CD4-positive, CD25-positive, alpha-beta regulatory T cell (primary cell): Measurements from ENCODE around the gene LRRC1. TPM values are rescaled to one million over a fixed set of nuclear protein-coding genes. Genes with fewer than 3 reads are reported as not detected.

ENCODE experiments used
- ATAC-seq, 2 donors: fragments of 150-1000 bp; cut with Tn5 transposase; one replicate each; pipeline ENCODE4 v1.10.0; 2021; ENCODE audit warnings: low read depth in 2 of 2, moderate number of reproducible peaks in 2 of 2, moderate library complexity in 1 of 2
- DNase-seq, 3 donors: peaks; one replicate each; pipeline versions ENCODE4 v3.0.0 to v3.0.0-alpha.2; 2012 to 2022; ENCODE audit warnings: mixed read lengths in 1 of 3
- H3K27ac ChIP-seq: one replicate; pipeline ENCODE4 v1.7.0; 2013; ENCODE audit warnings: mild to moderate bottlenecking, low read length; ENCODE audit not compliant: insufficient read depth, poor library complexity, severe bottlenecking
- H3K27me3 ChIP-seq: one replicate; pipeline ENCODE4 v1.7.0; 2013; ENCODE audit warnings: low read length; ENCODE audit not compliant: control insufficient read depth, insufficient read depth
- H3K36me3 ChIP-seq: one replicate; pipeline ENCODE4 v1.7.0; 2013; ENCODE audit warnings: mild to moderate bottlenecking, low read length, moderate library complexity; ENCODE audit not compliant: control insufficient read depth, insufficient read depth
- H3K4me1 ChIP-seq: 2 replicates; pipeline ENCODE4 v1.7.0; 2013; ENCODE audit warnings: mild to moderate bottlenecking, low read length; ENCODE audit not compliant: insufficient read depth, control insufficient read depth, poor library complexity, severe bottlenecking
- H3K4me3 ChIP-seq: one replicate; pipeline ENCODE4 v1.7.0; 2013; ENCODE audit warnings: low read depth, mild to moderate bottlenecking, low read length, moderate library complexity
- H3K9me3 ChIP-seq, 2 experiments: 1 replicate in 1 of 2; 2 replicates in 1 of 2; pipeline ENCODE4 v1.7.0; 2013; ENCODE audit warnings: low read length in 2 of 2, mild to moderate bottlenecking in 1 of 2, moderate library complexity in 1 of 2; ENCODE audit not compliant: control insufficient read depth in 2 of 2
- H3K27ac Mint-ChIP-seq, 3 donors: one replicate each; pipeline ENCODE4 v1.8.0; 2020 to 2022; ENCODE audit warnings: mild to moderate bottlenecking in 3 of 3, mixed read lengths in 3 of 3, moderate library complexity in 2 of 3
- H3K27me3 Mint-ChIP-seq: one replicate; pipeline ENCODE4 v1.8.0; 2022; ENCODE audit warnings: mild to moderate bottlenecking, mixed read lengths
- H3K36me3 Mint-ChIP-seq: one replicate; pipeline ENCODE4 v1.8.0; 2020; ENCODE audit warnings: mixed read lengths
- H3K4me1 Mint-ChIP-seq, 4 donors: one replicate each; pipeline ENCODE4 v1.8.0; 2020 to 2022; ENCODE audit warnings: mixed read lengths in 4 of 4, mild to moderate bottlenecking in 1 of 4
- H3K4me3 Mint-ChIP-seq, 4 donors: one replicate each; pipeline ENCODE4 v1.8.0; 2020 to 2022; ENCODE audit warnings: mild to moderate bottlenecking in 4 of 4, mixed read lengths in 4 of 4, moderate library complexity in 3 of 4
- H3K9me3 Mint-ChIP-seq, 7 donors: one replicate each; pipeline ENCODE4 v1.8.0; 2020 to 2022; ENCODE audit warnings: mixed read lengths in 7 of 7, mild to moderate bottlenecking in 3 of 7, moderate library complexity in 2 of 7
- polyA plus RNA-seq, 4 donors: library from polyadenylated mRNA; unstranded; fragments of 300-500 nt; fragmentation: Illumina TruSeq; gene quantifications; one replicate each; pipeline ENCODE4 v1.2.3, GENCODE V29; 2021
- total RNA-seq: library from RNA; stranded (reverse); gene quantifications from one replicate; pipeline ENCODE4 v1.2.3, GENCODE V29; 2022

LRRC1 gene
- total and polyA plus RNA-seq, 5 donors from 2014 or later = 0.37 to 1.4 (median 1.0) TPM

DNA sequence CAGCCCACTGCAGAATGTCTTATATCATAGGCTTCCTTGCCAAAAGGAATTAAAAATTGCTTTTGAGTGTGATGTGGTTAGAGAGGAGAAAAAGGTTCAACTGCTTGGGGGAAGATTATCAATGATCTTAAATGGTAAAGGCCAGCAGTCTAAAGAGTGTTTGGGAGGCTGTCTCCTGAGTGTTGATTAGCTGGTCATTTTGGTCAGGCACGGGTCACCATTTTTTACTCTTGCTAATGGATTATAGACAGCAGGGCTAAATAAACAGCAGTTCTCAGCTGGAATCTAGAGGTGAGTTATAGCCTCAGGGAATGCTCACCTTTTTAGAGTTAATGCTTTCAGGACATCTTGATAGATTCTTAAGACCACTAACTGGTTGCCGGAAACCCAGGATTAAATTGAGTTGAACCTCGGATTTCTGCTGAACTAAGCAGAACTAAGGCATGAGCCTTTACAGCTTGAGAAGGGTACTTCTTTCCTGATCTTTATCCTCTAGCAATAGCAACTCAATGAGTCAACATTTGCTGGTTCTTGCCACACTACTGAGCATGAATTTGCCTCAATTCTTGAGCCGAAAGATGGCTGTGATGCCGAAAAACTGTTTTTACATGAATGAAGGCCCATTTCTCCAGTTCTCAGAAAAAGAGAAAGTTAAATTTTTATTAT, 120.4 kb downstream of the LRRC1 start:
- H3K27ac ChIP-seq = no peak overlapping the region
- peaks cover 7% of the 10 kb centered on the region for H3K36me3 Mint-ChIP-seq
- H3K4me1 ChIP-seq = no peaks in the 10 kb centered on the region
- no peaks in the 10 kb centered on the region for H3K36me3 ChIP-seq
- H3K4me3 ChIP-seq = no peak overlapping the region
- no peaks in the 10 kb centered on the region for H3K4me1 Mint-ChIP-seq
- ATAC-seq (no peak), DNase-seq (no peak)
- no peaks in the 10 kb centered on the region for H3K27me3 Mint-ChIP-seq
- peaks cover 0 to 3% (median 0%) of the 10 kb centered on the region in 7 donors for H3K9me3 Mint-ChIP-seq
- H3K27ac Mint-ChIP-seq = no peak overlapping the region
- H3K4me3 Mint-ChIP-seq = no peak overlapping the region
- H3K9me3 ChIP-seq = no peaks in the 10 kb centered on the region
- no peaks in the 10 kb centered on the region for H3K27me3 ChIP-seq

DNA sequence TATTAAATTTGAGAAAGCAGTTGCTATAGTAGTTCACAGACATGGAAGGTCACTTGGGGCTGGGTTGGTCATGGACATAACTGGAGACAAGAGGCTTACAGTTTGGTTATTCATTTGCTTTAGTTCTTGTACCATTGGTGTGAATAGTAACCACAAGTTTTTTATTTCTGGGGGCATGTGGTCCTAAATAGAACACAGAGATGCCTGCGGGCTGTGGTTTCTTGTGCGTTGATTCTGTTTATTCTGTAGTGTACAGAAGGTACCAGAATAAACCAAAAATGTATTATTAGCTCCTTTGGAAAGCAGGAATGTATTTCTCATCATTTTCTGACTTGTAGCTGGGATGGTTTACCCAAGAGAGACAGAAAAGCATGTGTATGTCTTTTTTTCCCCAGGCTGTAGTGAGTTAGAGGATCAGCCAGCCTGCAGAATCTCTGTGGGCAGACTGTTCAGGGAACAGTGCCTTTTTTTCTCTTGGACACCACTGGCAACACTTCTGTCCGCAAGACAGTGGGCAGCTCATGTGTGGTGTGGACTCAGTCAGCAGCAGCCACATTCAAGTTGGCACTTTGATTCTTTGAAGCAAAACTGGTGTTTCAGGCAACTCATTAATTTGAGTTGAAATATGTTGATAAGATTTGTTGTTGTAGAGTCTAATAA, 122.1 kb downstream of the LRRC1 start:
- H3K27me3 Mint-ChIP-seq = no peaks in the 10 kb centered on the region
- no peak overlapping the region for H3K27ac ChIP-seq
- no peak overlapping the region for H3K4me3 ChIP-seq
- H3K27me3 ChIP-seq = no peaks in the 10 kb centered on the region
- ATAC-seq = no peak
- H3K9me3 ChIP-seq = no peaks in the 10 kb centered on the region
- H3K4me1 ChIP-seq = no peaks in the 10 kb centered on the region
- no peaks in the 10 kb centered on the region for H3K4me1 Mint-ChIP-seq
- H3K36me3 ChIP-seq = peaks cover 2% of the 10 kb centered on the region
- no peak overlapping the region for H3K27ac Mint-ChIP-seq
- no peaks in the 10 kb centered on the region for H3K9me3 Mint-ChIP-seq
- DNase-seq = no peak
- H3K36me3 Mint-ChIP-seq = peaks cover 7% of the 10 kb centered on the region
- H3K4me3 Mint-ChIP-seq = no peak overlapping the region

DNA sequence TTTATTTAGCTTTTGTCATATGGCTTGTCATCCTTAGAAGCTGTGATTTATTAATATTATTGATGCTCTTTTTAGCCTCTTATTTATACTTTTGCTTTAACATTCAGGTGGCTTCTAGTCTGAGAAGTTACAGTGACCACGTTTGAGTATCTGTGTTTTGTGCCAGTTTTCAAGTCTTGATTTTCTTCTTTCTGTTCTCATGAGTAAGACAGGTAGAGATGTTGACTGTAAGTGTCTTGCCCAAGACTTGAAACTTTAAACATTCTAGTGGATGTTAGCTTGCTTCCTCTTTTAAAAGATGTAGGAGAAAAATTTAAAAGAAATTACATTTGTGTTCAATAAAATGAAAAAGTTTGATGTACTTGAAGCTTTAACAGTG, 122.6 kb downstream of the LRRC1 start:
- H3K4me3 ChIP-seq = no peak overlapping the region
- no peak for DNase-seq
- no peaks in the 10 kb centered on the region for H3K4me1 Mint-ChIP-seq
- peaks cover 2% of the 10 kb centered on the region for H3K36me3 ChIP-seq
- no peaks in the 10 kb centered on the region for H3K27me3 Mint-ChIP-seq
- no peak overlapping the region for H3K4me3 Mint-ChIP-seq
- H3K9me3 Mint-ChIP-seq = no peaks in the 10 kb centered on the region
- no peak for ATAC-seq
- H3K9me3 ChIP-seq = no peaks in the 10 kb centered on the region
- peaks cover 7% of the 10 kb centered on the region for H3K36me3 Mint-ChIP-seq
- no peaks in the 10 kb centered on the region for H3K27me3 ChIP-seq
- no peaks in the 10 kb centered on the region for H3K4me1 ChIP-seq
- no peak overlapping the region for H3K27ac Mint-ChIP-seq
- no peak overlapping the region for H3K27ac ChIP-seq

- peak overlapping the region in 1 of 3 donors; percentile 66 for H3K27ac Mint-ChIP-seq
Measured at GRCh38 chr6:53918854-53919510, 124.2 kb downstream of the LRRC1 start.

GRCh38 chr6:53919881-53920360, 125.1 kb downstream of the LRRC1 start:
- no peak for ATAC-seq
- H3K9me3 Mint-ChIP-seq = no peaks in the 10 kb centered on the region
- H3K4me3 Mint-ChIP-seq = no peak overlapping the region
- H3K9me3 ChIP-seq = no peaks in the 10 kb centered on the region
- no peaks in the 10 kb centered on the region for H3K4me1 Mint-ChIP-seq
- no peaks in the 10 kb centered on the region for H3K4me1 ChIP-seq
- DNase-seq = no peak
- no peak overlapping the region for H3K27ac ChIP-seq
- no peak overlapping the region for H3K4me3 ChIP-seq
- no peaks in the 10 kb centered on the region for H3K27me3 Mint-ChIP-seq
- no peaks in the 10 kb centered on the region for H3K36me3 Mint-ChIP-seq
- peaks cover 2% of the 10 kb centered on the region for H3K36me3 ChIP-seq
- no peaks in the 10 kb centered on the region for H3K27me3 ChIP-seq
- no peak overlapping the region for H3K27ac Mint-ChIP-seq

More at GRCh38 chr6:53918854-53919510, 124.2 kb downstream of the LRRC1 start:
- Histone ChIP-seq H3K27ac (no peak overlapping the region), H3K27me3 (no peaks in the 10 kb centered on the region), H3K36me3 (peaks cover 2% of the 10 kb centered on the region), H3K4me1 (no peaks in the 10 kb centered on the region), H3K4me3 (no peak overlapping the region), H3K9me3 (no peaks in the 10 kb centered on the region)
- H3K4me3 Mint-ChIP-seq = no peak overlapping the region
- no peaks in the 10 kb centered on the region for H3K9me3 Mint-ChIP-seq
- no peaks in the 10 kb centered on the region for H3K27me3 Mint-ChIP-seq
- ATAC-seq (no peak), DNase-seq (no peak)
- peaks cover 2% of the 10 kb centered on the region for H3K36me3 Mint-ChIP-seq
- no peaks in the 10 kb centered on the region for H3K4me1 Mint-ChIP-seq

GRCh38 chr6:53920881-53921280, 126.1 kb downstream of the LRRC1 start:
- no peaks in the 10 kb centered on the region for H3K9me3 ChIP-seq
- no peaks in the 10 kb centered on the region for H3K27me3 Mint-ChIP-seq
- no peak overlapping the region for H3K4me3 ChIP-seq
- no peaks in the 10 kb centered on the region for H3K36me3 Mint-ChIP-seq
- H3K4me1 ChIP-seq = no peaks in the 10 kb centered on the region
- no peaks in the 10 kb centered on the region for H3K9me3 Mint-ChIP-seq
- no peak for ATAC-seq
- H3K27me3 ChIP-seq = no peaks in the 10 kb centered on the region
- H3K4me1 Mint-ChIP-seq = no peaks in the 10 kb centered on the region
- no peak overlapping the region for H3K4me3 Mint-ChIP-seq
- H3K27ac Mint-ChIP-seq = peak overlapping the region in 2 of 3 donors; percentile 2 to 65
- H3K36me3 ChIP-seq = peaks cover 2% of the 10 kb centered on the region
- no peak for DNase-seq
- no peak overlapping the region for H3K27ac ChIP-seq

DNA sequence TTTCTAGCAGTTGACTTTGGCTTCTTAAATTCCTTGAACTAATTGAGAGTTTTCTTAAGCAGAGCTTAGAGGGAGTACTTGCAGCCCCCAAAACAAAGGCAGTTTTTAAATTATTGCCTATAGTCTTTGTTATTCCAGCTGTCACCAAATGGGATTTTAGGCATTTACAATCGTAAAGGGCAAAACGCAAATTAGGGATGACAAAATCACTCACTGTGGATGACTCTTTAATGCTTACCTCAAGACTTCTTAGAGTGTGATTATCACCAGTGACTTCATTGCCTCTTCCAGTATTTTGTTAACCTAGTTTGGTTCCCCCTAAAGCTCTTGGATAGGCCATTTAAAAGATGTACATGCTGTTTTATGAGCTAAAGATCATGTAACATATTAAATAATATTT, 126.8 kb downstream of the LRRC1 start:
- H3K27ac Mint-ChIP-seq = no peak overlapping the region
- ATAC-seq = no peak
- no peak for DNase-seq
- no peak overlapping the region for H3K4me3 ChIP-seq
- H3K27me3 Mint-ChIP-seq = no peaks in the 10 kb centered on the region
- no peaks in the 10 kb centered on the region for H3K9me3 Mint-ChIP-seq
- H3K36me3 ChIP-seq = peaks cover 2% of the 10 kb centered on the region
- H3K9me3 ChIP-seq = no peaks in the 10 kb centered on the region
- H3K4me1 Mint-ChIP-seq = no peaks in the 10 kb centered on the region
- H3K4me3 Mint-ChIP-seq = no peak overlapping the region
- no peaks in the 10 kb centered on the region for H3K36me3 Mint-ChIP-seq
- no peaks in the 10 kb centered on the region for H3K4me1 ChIP-seq
- no peaks in the 10 kb centered on the region for H3K27me3 ChIP-seq
- H3K27ac ChIP-seq = no peak overlapping the region
